ENCODE data around the gene RANBP17. TPM values are rescaled to one million over a fixed set of nuclear protein-coding genes. Genes with fewer than 3 reads are reported as not detected.
A peak's percentile ranks its signal among the peaks of the same experiment; 100 is the strongest.

Gene RANBP17
- total and polyA plus RNA-seq, 2 donors from 2014 or later = 2.0 to 15.4 TPM

DNA sequence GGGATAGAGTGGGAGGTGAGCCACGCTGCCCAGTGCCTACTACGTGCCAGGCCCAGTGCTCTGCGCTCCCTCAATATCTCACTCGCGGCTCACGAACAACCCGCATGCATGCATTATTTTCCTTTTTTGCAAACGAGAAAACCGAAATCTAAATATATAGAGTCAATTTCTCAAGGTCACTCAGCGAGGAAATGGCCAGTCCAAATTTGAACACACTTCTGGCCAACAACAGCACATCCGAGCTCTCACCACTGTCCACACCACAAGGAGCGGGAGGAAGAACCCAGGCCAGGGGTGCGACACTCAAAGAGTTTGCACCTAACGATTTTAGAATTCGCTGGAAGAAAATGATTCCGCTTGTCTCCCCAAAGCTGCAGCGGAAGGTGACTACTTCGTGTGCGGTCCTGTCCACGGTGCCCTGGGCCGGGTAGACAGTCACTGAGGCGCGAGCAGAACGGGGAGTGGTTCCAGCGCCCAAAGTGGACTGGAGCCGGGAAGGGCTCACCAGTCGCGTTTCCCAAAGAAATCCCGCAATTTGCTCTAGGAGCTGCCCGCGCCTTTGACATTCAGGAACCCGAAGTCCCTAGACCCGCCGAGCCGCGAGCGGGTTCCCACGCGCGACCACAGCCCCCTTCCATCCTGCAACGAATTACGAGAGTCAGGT, 446.1 kb downstream of the RANBP17 start:
- no peak overlapping the region for H3K27ac ChIP-seq (ENCODE audit: low read depth in 2 of 2, low read length in 2 of 2)
- no peak overlapping the region for H3K4me3 ChIP-seq (ENCODE audit: low read length in 3 of 3)
- no peak overlapping the region for H3K9ac ChIP-seq (ENCODE audit: low read length in 3 of 3)
- no peaks in the 10 kb centered on the region for H3K9me3 ChIP-seq (ENCODE audit: control insufficient read depth in 2 of 3, insufficient read depth in 1 of 3, low read length in 3 of 3)
- no peak for FAIRE-seq
- H3K27me3 ChIP-seq (ENCODE audit: control insufficient read depth, insufficient read depth, low read length) = peaks cover 52% of the 10 kb centered on the region
- TF ChIP-seq, protein P1, sequence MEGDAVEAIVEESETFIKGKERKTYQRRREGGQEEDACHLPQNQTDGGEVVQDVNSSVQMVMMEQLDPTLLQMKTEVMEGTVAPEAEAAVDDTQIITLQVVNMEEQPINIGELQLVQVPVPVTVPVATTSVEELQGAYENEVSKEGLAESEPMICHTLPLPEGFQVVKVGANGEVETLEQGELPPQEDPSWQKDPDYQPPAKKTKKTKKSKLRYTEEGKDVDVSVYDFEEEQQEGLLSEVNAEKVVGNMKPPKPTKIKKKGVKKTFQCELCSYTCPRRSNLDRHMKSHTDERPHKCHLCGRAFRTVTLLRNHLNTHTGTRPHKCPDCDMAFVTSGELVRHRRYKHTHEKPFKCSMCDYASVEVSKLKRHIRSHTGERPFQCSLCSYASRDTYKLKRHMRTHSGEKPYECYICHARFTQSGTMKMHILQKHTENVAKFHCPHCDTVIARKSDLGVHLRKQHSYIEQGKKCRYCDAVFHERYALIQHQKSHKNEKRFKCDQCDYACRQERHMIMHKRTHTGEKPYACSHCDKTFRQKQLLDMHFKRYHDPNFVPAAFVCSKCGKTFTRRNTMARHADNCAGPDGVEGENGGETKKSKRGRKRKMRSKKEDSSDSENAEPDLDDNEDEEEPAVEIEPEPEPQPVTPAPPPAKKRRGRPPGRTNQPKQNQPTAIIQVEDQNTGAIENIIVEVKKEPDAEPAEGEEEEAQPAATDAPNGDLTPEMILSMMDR (IDR thresholded peaks at IDR 0.05; ENCODE audit: borderline replicate concordance, extremely low read depth, insufficient read depth) = no peak
- H3K4me1 ChIP-seq (ENCODE audit: control insufficient read depth in 2 of 3, insufficient read depth in 2 of 3, low read depth in 1 of 3, low read length in 3 of 3) = no peaks in the 10 kb centered on the region
- DNase-seq = peak in 4 of 5 donors; percentile 30 to 63 (median 54)
- no peaks in the 10 kb centered on the region for H3K36me3 ChIP-seq (ENCODE audit: control insufficient read depth in 2 of 3, insufficient read depth in 3 of 3, low read length in 3 of 3)
- intact Hi-C loops (cut with DNase I) = no loop called here

DNA sequence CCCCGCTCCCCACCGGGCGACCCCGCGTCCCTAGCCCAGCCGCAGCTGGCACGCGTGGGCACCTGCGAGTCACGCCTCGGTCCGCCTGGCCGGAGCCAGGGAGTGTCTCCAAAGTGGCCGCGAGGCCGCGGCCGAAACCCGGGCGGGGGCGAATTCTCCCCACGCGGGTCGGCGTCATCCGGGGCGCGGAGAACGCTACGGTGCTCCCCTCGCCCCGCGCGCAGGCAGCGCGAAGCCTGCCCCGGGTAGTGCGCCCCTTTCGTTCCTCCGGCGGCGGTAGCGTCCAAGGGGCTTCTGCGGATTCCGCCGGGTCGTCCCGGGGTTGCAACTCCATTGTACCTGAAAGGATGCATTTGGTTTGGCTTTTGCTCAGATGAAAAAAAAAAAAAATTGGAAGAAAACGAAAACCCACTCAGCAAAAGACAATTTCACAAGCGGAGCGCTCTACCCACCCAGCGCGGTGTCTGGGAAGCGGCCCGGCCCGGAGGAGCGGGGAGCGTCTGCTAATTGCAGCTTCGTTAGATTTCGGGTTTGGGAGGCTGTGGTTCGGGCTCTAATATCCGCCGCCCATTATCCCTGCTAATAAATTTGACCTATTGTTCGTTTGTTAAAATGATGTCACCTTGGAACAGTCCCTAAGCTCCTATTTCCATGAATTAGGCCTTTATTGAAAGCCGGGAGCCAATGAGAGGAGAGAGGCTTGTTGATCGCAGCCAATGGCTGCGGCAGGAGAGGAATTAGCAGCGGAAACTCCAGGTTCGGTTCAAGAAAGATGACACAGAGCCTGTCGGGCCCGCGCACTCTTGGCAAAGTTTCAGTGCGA, 446.8 kb downstream of the RANBP17 start, which contains the start of gene TLX3:
Gene TLX3, plus strand, starts transcription at position 796 of the 823 bp plus-strand sequence. CDS start 118 bp downstream, outside the sequence.
- TF ChIP-seq, protein P1 (IDR thresholded peaks at IDR 0.05; ENCODE audit: borderline replicate concordance, extremely low read depth, insufficient read depth) = no peak
- no peaks in the 10 kb centered on the region for H3K9me3 ChIP-seq (ENCODE audit: control insufficient read depth in 2 of 3, insufficient read depth in 1 of 3, low read length in 3 of 3)
- H3K36me3 ChIP-seq (ENCODE audit: control insufficient read depth in 2 of 3, insufficient read depth in 3 of 3, low read length in 3 of 3) = no peaks in the 10 kb centered on the region
- H3K4me1 ChIP-seq (ENCODE audit: control insufficient read depth in 2 of 3, insufficient read depth in 2 of 3, low read depth in 1 of 3, low read length in 3 of 3) = no peaks in the 10 kb centered on the region
- H3K27me3 ChIP-seq (ENCODE audit: control insufficient read depth, insufficient read depth, low read length) = peaks cover 58% of the 10 kb centered on the region
- H3K9ac ChIP-seq (ENCODE audit: low read length in 3 of 3) = no peak within 1 kb of the TSS
- peak; percentile 43 to 82 (median 73) for DNase-seq
- FAIRE-seq = no peak
- intact Hi-C loops (cut with DNase I) = no loop called here
- H3K4me3 ChIP-seq (ENCODE audit: low read length in 3 of 3) = no peak within 1 kb of the TSS
- H3K27ac ChIP-seq (ENCODE audit: low read depth in 2 of 2, low read length in 2 of 2) = no peak within 1 kb of the TSS

DNA sequence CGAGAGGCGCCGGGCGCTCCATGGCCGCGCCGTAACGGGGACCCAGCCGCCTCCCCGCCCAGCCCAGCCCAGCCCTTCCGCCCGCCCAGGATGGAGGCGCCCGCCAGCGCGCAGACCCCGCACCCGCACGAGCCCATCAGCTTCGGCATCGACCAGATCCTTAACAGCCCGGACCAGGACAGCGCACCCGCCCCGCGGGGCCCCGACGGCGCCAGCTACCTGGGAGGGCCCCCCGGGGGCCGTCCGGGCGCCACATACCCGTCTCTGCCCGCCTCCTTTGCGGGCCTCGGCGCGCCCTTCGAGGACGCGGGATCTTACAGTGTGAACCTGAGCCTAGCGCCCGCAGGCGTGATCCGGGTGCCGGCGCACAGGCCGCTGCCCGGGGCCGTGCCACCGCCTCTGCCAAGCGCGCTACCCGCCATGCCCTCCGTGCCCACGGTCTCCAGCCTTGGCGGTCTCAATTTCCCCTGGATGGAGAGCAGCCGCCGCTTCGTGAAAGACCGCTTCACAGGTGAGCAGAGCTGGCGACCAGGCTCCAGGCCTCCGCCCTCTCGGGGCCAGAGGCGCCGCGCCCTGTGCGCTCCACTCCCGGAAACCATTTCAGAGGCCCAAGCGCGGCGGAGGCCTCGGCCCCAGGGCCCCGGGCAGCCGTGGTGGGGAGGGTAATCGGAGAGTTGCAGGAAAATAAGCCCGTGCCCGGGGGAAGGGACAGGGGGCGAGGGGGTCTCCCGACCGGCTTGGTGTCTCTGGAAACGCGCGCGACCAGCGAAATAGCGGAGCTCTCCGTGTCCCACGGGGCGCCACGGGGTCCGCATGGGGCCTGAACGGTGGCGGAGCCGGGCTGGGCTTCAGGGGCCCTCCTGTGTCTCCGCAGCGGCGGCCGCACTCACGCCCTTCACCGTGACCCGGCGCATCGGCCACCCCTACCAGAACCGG, 447.7 kb downstream of the RANBP17 start:
- DNase-seq = peak in 3 of 5 donors; percentile 10 to 73 (median 39)
- H3K9ac ChIP-seq (ENCODE audit: low read length in 3 of 3) = no peak overlapping the region
- no peaks in the 10 kb centered on the region for H3K36me3 ChIP-seq (ENCODE audit: control insufficient read depth in 2 of 3, insufficient read depth in 3 of 3, low read length in 3 of 3)
- no peak overlapping the region for H3K4me3 ChIP-seq (ENCODE audit: low read length in 3 of 3)
- no peaks in the 10 kb centered on the region for H3K9me3 ChIP-seq (ENCODE audit: control insufficient read depth in 2 of 3, insufficient read depth in 1 of 3, low read length in 3 of 3)
- H3K27ac ChIP-seq (ENCODE audit: low read depth in 2 of 2, low read length in 2 of 2) = no peak overlapping the region
- peaks cover 62% of the 10 kb centered on the region for H3K27me3 ChIP-seq (ENCODE audit: control insufficient read depth, insufficient read depth, low read length)
- TF ChIP-seq, protein P1 (IDR thresholded peaks at IDR 0.05; ENCODE audit: borderline replicate concordance, extremely low read depth, insufficient read depth) = no peak
- no peak for FAIRE-seq
- intact Hi-C loops (cut with DNase I) = no loop called here
- no peaks in the 10 kb centered on the region for H3K4me1 ChIP-seq (ENCODE audit: control insufficient read depth in 2 of 3, insufficient read depth in 2 of 3, low read depth in 1 of 3, low read length in 3 of 3)
